ENCODE data around the gene RPS29. TPM values are rescaled to one million over a fixed set of nuclear protein-coding genes. Genes with fewer than 3 reads are reported as not detected.
A peak's percentile ranks its signal among the peaks of the same experiment; 100 is the strongest.

The RPS29 gene
- total and polyA plus RNA-seq, 8 donors: 551 to 2,449 (median 722) TPM

DNA sequence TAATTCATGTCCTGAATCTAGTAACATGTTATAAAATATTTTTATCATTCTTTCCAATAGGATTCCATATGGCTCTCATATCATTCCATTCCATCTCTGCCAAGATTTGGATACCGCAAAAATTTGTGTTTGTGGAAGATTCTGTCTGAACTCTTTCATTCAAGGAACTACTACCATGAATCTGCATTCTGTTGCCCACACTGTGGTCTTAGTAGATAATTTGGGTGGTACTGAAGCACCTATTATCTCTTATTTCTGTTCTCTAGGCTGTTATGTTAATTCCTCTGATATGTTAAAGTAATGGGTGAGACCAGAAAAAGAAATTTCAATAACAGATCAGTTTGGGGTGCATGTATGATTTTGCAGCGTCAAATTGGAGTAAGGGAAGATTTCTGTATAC, 28.0 kb upstream of the RPS29 start:
- 82 to 91% methylated on average over 2 of the region's 2 CpGs for WGBS, 2 donors
- no peaks in the 10 kb centered on the region for H3K36me3 ChIP-seq
- H3K27ac ChIP-seq: no peak overlapping the region
- peaks cover 0 to 6% (median 0%) of the 10 kb centered on the region in 3 donors for H3K4me1 ChIP-seq
- H3K4me3 ChIP-seq: no peak overlapping the region
- no peak for FAIRE-seq
- TF ChIP-seq, protein P1, sequence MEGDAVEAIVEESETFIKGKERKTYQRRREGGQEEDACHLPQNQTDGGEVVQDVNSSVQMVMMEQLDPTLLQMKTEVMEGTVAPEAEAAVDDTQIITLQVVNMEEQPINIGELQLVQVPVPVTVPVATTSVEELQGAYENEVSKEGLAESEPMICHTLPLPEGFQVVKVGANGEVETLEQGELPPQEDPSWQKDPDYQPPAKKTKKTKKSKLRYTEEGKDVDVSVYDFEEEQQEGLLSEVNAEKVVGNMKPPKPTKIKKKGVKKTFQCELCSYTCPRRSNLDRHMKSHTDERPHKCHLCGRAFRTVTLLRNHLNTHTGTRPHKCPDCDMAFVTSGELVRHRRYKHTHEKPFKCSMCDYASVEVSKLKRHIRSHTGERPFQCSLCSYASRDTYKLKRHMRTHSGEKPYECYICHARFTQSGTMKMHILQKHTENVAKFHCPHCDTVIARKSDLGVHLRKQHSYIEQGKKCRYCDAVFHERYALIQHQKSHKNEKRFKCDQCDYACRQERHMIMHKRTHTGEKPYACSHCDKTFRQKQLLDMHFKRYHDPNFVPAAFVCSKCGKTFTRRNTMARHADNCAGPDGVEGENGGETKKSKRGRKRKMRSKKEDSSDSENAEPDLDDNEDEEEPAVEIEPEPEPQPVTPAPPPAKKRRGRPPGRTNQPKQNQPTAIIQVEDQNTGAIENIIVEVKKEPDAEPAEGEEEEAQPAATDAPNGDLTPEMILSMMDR (IDR thresholded peaks at IDR 0.05): no peak
- intact Hi-C loops (cut with DNase I): no loop called here
- DNase-seq: no peak
- ATAC-seq: no peak
- no peaks in the 10 kb centered on the region for H3K27me3 ChIP-seq
- no peaks in the 10 kb centered on the region for H3K9me3 ChIP-seq

- Histone ChIP-seq H3K9me3 (no peaks in the 10 kb centered on the region), H3K36me3 (no peaks in the 10 kb centered on the region), H3K4me3 (no peak overlapping the region), H3K27ac (no peak overlapping the region), H3K27me3 (no peaks in the 10 kb centered on the region), H3K4me1 (peaks cover 0 to under 1% (median 0%) of the 10 kb centered on the region in 3 donors)
- ATAC-seq: no peak
- TF ChIP-seq, protein P1 (IDR thresholded peaks at IDR 0.05): no peak
- 92 to 94% methylated on average over 8 of the region's 8 CpGs for WGBS, 2 donors
- no peak for DNase-seq
- no peak for FAIRE-seq
- intact Hi-C loops (cut with DNase I): no loop called here
These were observed 26.5 kb upstream of the RPS29 start for GRCh38 chr14:49612671-49613070.

DNA sequence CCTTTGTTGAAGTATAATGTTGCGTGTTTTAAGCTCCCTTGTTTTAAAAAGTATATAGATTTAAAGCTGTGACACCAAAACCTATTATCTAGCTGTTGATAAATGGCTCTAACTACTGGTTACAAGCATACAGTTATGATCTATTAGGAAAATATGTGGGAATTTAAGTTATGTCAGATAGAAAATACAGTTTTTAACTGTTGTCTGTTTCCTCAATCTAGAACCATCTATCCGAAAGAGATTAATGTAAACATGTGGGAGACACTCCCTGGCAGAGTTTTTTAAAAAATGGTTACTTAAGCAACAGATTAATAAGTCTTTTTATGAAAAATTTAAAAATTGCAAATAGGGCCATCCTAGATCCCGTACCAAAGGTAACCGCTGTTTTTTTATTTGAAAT, 26.1 kb upstream of the RPS29 start:
- FAIRE-seq (no peak), DNase-seq (no peak), ATAC-seq (no peak)
- 93 to 94% methylated on average over 4 of the region's 4 CpGs for WGBS, 2 donors
- H3K4me1 ChIP-seq: no peaks in the 10 kb centered on the region
- no peaks in the 10 kb centered on the region for H3K9me3 ChIP-seq
- intact Hi-C loops (cut with DNase I): no loop called here
- H3K36me3 ChIP-seq: no peaks in the 10 kb centered on the region
- TF ChIP-seq, protein P1 (IDR thresholded peaks at IDR 0.05): no peak
- H3K27ac ChIP-seq: no peak overlapping the region
- H3K4me3 ChIP-seq: no peak overlapping the region
- H3K27me3 ChIP-seq: no peaks in the 10 kb centered on the region

- intact Hi-C loops (cut with DNase I): no loop called here
- Histone ChIP-seq H3K4me1 (no peaks in the 10 kb centered on the region), H3K27ac (no peak overlapping the region), H3K36me3 (no peaks in the 10 kb centered on the region), H3K9me3 (no peaks in the 10 kb centered on the region), H3K27me3 (no peaks in the 10 kb centered on the region), H3K4me3 (no peak overlapping the region)
- WGBS, 2 donors: 88 to 95% methylated on average over 6 of the region's 6 CpGs
- TF ChIP-seq, protein P1 (IDR thresholded peaks at IDR 0.05): no peak
- ATAC-seq: no peak
- FAIRE-seq: no peak
- DNase-seq: no peak
These were observed 21.4 kb upstream of the RPS29 start for GRCh38 chr14:49607583-49607982.

- DNase-seq (peak; percentile 81 to 94 (median 86)), FAIRE-seq (no peak), ATAC-seq (peak; percentile 91 to 94 (median 92))
- WGBS, 2 donors: 0 to 1% methylated on average over 67 to 77 of the region's 77 CpGs
- intact Hi-C loops (cut with DNase I): no loop called here
- Histone ChIP-seq H3K9me3 (no peaks in the 10 kb centered on the region), H3K4me1 (peaks cover 0 to 4% (median 0%) of the 10 kb centered on the region in 3 donors), H3K4me3 (peak within 1 kb of the TSS; percentile 64 to 95 (median 80)), H3K27me3 (no peaks in the 10 kb centered on the region), H3K27ac (peak within 1 kb of the TSS; percentile 83 to 97 (median 92)), H3K36me3 (no peaks in the 10 kb centered on the region)
- TF ChIP-seq, protein P1 (IDR thresholded peaks at IDR 0.05): no peak
These were observed 12.5 kb upstream of the RPS29 start, which contains the start of gene LRR1 for GRCh38 chr14:49598485-49599300. Gene LRR1, plus strand, starts transcription at chr14:49598940. Its CDS starts 81 bp downstream, at chr14:49599021.

Measured in pancreas (tissue), 10 donors.